Dermis microvascular lymphatic vessel endothelial cell (primary cell): ENCODE data around the gene APBB2. TPM values are rescaled to one million over a fixed set of nuclear protein-coding genes. Genes with fewer than 3 reads are reported as not detected.

Experiments
- DNase-seq, 2 donors: peaks; one replicate each; pipeline versions ENCODE4 v3.0.0 to v3.0.0-alpha.2; 2010; ENCODE audit warnings: low read depth in 2 of 2
- total RNA-seq: library from RNA; depleted of rRNA; stranded (reverse); fragments of >200 nt; gene quantifications from 2 replicates; pipeline ENCODE4 v1.2.1, GENCODE V29; 2014

Gene APBB2
- total RNA-seq, 1 donor from 2014 or later, result 30.9 TPM

DNA sequence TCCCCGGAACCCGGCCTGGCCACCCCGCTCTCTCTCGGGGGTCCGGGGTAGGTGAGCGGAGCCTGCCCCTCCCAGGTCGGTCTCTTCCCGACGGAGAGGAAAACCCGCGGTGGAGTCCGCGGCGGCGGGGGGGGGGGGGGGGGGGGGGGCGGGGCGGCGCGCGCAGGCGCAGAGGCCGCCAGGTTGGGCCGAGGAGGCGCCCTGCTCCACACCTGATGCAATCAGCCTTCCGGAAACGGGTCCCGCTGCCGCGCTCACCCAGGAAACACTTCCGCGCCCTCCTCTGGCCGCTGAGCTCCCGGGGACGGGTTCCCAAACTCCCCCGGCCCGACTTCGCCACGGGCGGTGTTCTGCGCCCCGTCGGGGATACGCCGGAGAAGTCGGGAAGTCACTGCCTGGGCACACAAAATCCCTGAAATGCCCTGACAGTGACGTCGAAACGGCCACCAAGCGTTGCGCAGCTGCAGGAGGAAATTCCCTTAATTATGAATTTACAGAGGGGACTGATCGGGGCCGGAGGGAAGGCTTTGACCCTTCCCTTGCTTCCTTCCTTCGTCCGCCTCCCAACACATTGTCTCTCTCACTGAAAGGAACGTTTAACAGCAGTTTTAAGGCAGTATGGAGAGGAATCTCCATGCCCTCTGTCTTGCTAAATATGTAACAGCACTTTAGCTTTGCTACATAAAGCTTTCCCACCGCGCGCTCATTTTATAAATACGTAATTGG is 2.1 kb upstream of the APBB2 start:
- peak in 1 of 2 donors; percentile 72 for DNase-seq

- no peak for DNase-seq
Observed at GRCh38 chr4:41215969-41216293, 1.6 kb upstream of the APBB2 start.

- DNase-seq, result peak in 1 of 2 donors; percentile 15
Observed at GRCh38 chr4:41215155-41215554, 813 bp upstream of the APBB2 start.

- no peak for DNase-seq
Observed at GRCh38 chr4:41214825-41215146, 444 bp upstream of the APBB2 start.

DNA sequence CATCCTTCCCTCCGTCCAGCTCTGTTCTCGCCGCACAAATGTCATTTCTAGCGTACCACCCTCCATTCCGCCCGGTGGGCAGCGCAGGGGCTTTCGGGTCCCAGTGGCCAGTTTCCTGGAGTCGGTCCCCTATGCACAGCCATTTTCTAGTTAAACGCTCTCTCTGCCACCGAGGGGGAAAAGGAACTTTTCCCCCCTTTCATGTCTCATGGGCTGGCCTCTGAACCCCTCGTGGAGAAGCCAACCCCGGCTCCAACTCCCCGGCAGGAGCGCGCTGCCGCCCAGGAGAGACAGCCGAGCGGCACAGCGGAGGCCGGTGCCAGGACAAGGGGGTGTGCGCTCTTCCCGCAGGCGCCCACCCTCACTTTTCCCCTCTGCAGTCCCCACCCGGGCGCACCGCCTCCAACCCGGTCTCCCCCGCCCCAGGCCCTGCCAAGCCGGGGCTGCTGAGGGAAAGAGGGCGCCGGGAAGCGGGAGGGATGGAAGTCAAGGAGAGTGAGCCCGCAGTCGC is 662 bp downstream of the APBB2 start:
- DNase-seq, result peak in 1 of 2 donors; percentile 26

DNA sequence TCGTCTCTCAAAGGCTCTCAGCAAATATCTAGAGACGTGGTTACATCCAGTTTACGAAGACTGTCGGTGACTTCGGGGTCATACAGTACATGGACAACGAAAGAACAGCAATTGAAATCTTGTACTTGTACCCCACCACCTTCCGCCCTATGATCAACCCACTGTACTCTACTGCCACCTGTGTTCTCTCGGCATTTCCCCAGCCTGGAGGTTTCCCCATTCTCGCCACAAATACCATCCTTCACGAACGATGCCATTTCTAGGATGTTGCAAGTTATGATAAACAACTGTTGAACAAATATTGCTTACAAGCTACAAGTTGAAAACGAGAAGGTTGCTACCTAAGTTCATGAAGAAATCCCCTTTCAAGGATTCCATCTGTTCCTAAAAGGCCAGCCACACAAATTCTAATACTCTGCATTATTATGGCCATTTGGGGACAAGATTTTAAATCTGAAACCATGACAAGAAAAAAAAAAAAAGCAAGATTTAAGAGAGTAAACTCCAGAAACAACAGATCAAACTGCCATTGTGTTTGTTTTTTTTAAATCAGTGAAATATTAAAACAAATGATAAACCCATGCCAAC is 1.6 kb downstream of the APBB2 start:
- DNase-seq, result peak in 1 of 2 donors; percentile 84

DNA sequence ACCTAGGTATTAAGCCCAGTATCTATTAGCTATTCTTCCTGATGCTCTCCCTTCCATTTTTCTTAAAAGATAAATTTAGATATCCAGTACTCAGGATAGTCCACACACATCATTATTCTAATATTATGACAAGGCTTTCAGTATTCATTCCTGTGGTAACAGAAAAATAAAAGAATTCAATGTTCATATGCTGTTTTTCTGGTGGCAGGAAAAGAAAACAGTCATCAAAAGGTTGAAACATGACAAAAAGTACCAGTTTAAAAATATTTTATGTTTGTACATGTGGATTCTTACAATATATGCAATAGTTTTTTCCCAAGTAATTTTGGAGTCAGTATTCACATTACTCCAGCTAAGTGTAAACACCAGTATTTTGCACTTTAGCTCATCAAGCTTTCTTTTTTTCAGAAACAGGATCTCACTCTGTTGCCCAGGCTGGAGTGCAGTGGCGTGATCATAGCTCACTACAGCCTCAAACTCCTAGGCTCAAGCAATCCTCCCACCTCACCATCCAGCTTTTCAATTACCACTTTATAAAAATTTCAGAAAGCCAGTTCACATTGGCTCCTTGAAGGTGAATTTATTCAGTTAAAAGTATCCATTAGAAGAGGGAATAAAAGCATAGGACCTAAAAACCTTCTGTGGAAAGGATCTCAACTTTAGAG is 2.3 kb downstream of the APBB2 start:
- DNase-seq, result no peak

GRCh38 chr4:41209901-41210300 is 4.4 kb downstream of the APBB2 start:
- DNase-seq, result no peak

- DNase-seq, result peak in 1 of 2 donors; percentile 29
Observed at GRCh38 chr4:41209187-41209586, 5.2 kb downstream of the APBB2 start.

DNA sequence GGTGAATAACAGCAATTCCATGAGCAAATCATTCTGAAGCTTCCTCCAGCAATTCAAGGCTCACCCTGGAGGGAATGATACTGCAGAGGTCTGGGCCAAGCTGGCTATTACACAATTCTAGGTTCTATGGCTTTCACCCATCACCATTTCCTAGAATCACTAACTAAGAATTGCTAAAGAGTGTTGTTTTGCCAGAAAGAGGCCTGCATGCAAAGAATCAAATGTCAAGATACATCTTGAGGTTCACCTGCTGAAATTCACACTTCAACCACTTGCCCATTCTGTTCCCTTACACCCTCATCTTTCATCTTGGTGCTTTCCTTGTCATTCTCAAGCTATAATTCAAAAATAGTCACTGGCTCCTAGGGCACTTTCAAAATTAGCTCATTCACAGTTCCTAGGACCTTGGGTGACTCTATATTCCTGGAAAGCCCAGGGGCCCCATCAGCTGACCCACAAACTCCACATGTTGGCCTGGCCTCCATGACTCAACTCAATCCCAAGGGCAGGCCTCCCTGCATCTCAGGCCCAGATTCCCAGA is 7.0 kb downstream of the APBB2 start:
- no peak for DNase-seq

DNA sequence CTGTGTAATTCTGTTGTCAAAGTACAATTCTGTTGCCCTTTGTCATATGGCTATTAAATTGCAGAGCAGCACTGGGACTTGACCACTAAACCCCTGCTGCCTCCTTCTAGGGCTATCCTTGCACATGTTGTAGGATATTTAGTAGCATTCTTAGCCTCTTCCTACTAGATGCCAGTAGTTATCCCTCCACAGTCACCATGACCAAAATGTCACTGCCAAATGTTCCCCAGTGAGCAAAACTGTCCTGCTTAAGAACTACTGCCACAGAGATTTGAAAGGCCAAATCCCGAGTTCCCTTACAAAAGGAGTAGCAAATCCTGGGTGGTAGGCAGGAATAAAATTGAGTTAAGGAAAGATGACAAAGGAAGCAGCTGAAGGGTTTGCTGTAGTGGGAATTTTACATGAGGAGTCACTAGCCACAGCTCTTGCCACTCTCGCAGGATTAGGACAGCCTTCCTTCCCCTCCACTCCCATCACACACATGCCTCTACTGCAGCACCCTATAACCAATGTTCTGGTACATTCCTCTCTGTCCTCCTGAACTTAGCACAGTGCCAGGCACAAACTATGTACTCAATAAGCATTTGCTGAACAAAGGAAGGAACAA is 8.4 kb downstream of the APBB2 start:
- no peak for DNase-seq

GRCh38 chr4:41205130-41205529 is 9.2 kb downstream of the APBB2 start:
- peak in 1 of 2 donors; percentile 77 for DNase-seq

GRCh38 chr4:41204400-41204978 is 9.9 kb downstream of the APBB2 start:
- DNase-seq, result peak; percentile 56 to 91

DNA sequence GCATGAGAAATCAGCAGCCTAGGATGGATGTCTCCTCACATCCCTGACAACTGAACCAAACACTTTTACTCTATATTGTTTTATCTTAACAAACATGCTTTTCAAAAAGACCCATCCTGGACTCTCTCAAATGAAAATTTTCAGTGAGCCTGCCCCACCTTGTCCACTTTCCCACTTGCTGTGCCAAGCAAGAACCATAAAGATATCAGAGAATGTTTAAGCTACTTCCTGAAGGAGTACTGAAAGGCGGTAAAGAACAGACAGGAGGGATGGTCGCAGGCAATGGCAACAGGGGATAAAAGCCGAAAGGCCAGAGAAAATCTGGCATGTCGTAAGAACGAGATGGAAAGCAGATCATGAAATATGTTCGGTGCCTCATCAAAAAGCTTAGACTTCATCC is 10.5 kb downstream of the APBB2 start:
- DNase-seq, result no peak

- peak in 1 of 2 donors; percentile 67 for DNase-seq
Observed at GRCh38 chr4:41202820-41203568, 11.3 kb downstream of the APBB2 start.

- peak in 1 of 2 donors; percentile 33 for DNase-seq
Observed at GRCh38 chr4:41202356-41202755, 12.0 kb downstream of the APBB2 start.

- DNase-seq, result no peak
Observed at GRCh38 chr4:41200486-41201017, 13.8 kb downstream of the APBB2 start.

- peak in 1 of 2 donors; percentile 63 for DNase-seq
Observed at GRCh38 chr4:41199788-41200187, 14.6 kb downstream of the APBB2 start.

- no peak for DNase-seq
Observed at GRCh38 chr4:41197996-41198395, 16.3 kb downstream of the APBB2 start.

GRCh38 chr4:41197495-41197894 is 16.8 kb downstream of the APBB2 start:
- DNase-seq, result no peak
